NCI-H748 treated with DMSO at 0.1 percent for 48 hours (cell line): ENCODE data around the gene CENPX.

Source experiments
- DNase-seq: peaks from one replicate; lab custom pipeline; 2025; lab: John Stamatoyannopoulos, UW

CENPX gene

DNA sequence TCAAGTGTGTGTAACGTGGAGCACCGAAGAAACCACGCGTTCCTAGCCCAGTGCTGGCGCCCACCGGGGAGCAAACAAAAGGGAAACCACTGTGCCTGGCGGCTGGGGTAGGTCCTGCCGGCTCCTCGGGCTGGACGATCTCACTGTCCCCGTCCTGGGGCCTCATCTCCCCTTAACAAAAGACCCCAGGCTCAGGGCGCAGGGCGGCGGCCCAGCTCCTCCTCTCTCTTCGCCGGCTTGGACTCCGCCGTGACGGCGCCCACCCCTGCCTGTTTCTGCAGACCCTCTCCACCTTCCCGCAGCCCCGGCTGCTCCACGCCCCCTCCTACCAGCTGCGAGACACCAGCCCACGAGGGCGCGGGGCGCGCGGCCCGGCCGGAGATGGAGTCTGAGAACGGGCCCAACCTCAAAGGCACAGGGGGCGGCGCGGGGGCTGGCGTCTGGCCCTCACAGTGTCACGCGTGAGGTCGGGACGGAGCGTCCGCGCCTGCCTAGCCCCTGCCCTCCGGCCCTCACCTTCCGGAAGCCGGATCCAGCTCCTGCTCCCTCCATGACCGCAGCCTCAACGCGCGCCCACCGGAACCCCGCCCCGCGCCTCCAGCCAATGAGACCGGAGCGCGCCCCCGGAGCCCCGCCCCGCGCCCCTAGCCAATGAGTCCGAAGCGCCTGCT is at the start of gene CENPX:
Gene CENPX, minus strand, starts transcription at position 569 of the 671 bp plus-strand sequence. Its CDS starts 17 bp downstream, at position 552.
- no peak for DNase-seq

GRCh38 chr17:82070611-82071010 is 47.9 kb upstream of the CENPX start:
- DNase-seq, result no peak

- no peak for DNase-seq
Observed at GRCh38 chr17:82065638-82066303, 43.1 kb upstream of the CENPX start, which contains the start of gene DUS1L. DUS1L (minus strand) TSS chr17:82065804; CDS start chr17:82065059, 745 bp downstream.

- no peak for DNase-seq
Observed at GRCh38 chr17:82065193-82065637, 42.5 kb upstream of the CENPX start.

GRCh38 chr17:82064433-82065192 is 41.9 kb upstream of the CENPX start:
- no peak for DNase-seq

GRCh38 chr17:82063424-82064415 is 41.0 kb upstream of the CENPX start:
- no peak for DNase-seq

GRCh38 chr17:82062984-82063368 is 40.3 kb upstream of the CENPX start:
- no peak for DNase-seq

GRCh38 chr17:82062076-82062983 is 39.7 kb upstream of the CENPX start:
- DNase-seq, result no peak

DNA sequence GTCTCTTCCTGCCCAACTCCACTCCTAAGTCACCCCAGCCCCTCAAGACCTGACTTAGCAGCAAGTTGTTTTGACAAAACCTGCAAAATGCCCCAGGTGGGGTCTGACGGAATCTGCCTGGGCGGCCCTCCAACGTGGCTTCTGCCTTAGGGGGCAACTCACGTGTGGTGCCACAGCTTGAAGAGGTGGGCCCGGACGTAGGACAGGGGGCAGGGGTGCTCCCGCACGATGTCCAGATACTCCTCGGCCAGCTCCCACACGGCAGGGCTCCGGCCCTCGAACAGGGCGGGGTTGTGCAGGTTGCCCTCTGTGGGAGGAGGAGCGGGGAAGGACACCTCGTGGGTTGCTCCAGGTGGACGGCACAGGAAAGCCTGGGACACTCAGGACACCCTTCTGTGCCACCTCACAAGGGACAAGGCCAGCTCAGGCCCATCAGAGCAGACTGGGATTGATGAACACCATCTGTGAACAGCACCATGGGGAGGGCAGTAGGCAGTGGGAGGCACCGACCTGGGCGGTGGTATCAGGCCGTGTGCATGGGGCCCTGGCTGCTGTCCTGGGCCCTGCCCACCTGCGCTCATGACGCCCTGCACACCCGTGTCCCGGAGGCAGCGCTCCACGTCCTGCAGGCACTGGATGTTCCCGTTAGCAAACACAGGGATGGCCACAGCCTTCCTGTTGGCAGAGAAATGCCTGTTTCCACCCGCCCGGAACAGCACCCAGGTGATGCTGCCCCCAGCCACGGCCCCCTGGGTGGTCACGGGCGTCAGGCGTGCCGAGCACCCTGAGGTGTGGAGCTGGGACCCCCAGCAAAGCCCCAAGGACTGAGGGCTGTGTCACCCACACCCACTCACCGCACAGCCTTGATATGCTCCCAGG is 38.6 kb upstream of the CENPX start:
- no peak for DNase-seq

GRCh38 chr17:82060614-82061013 is 37.9 kb upstream of the CENPX start:
- DNase-seq, result no peak

DNA sequence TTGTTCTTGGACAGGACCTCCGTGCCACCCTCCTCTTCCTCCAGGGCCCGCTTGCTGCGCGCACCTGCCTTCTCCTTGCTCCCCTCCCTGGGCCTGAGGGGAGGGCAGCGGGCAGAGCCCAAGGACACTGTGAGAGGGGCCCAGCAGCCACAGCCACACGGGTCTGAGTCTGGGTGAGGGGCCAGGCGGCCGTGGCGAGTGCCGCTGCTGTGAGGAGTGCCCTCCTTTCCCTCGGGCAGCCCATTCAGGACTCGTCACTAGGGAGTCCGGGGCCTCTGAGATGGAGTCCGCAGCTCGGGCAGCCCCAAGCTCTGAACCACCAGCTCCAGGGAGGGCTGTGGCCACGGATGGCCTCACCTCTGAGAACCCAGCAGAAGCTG is 37.3 kb upstream of the CENPX start:
- DNase-seq, result no peak

DNA sequence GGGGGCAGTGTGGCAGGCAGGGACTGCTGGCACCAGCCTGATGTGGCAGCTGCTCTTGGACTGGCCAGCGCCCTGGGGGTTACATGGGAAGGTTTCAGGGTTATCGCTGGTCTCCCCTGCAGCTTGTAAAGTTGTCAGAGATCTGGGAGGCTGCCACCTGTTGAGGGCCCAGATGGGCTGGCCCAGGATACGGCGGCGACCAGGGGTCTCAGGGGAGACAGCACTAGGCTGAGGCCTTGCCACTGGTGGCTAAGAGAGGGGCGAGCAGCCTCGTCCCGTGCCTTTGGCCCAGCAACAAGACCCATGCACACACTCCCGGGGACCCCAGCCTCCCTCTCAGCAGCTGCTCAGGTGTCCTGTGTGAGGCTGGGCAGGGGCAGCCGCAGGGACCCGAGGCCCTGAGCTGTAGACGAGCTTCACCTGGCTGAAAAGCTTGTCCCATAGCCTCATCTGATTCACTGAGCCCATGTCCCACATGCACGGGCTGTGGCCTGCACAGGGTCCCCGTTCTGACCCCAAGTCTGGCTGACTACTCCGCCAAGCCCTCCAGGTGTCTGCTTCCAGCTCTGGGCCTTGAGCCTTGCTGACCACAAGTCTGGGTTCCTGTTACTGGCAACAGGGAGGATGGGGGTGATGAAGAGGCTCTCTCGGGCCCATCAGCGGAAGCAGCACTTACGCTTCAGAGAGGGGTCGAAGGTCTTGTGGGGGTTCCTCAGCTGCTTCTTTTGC is 36.8 kb upstream of the CENPX start:
- no peak for DNase-seq

GRCh38 chr17:82058855-82059249 is 36.2 kb upstream of the CENPX start:
- no peak for DNase-seq

DNA sequence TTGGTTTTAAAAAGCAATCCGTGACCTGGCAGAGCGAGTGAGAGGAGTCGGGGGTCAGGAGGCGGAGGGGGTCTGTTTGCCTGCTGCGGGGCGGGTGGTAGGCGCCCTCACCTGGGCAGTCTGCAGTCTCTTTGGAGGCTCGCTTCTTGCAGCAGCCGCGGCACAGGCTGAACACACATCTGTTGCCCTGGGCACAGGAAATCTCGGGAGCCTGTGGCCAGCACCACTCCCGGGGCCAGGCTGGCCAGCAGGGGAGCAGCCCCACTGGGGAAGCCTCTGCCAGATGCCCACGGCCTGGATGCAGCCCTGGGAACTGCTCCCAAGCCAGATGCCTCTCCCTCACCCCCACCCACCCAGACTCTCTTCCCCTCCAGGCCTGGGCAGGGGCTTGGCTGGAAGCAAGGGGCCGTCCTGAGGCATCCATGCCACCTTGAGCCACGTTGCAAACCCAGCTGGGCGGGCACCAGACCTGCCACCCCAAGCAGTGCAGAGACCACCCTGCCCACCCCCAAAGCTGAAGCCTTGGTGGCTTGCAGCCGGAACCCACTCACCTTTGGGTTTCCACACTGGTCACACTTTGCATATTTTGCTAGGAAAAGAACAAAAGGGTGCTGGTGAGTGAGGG is 35.7 kb upstream of the CENPX start:
- no peak for DNase-seq

DNA sequence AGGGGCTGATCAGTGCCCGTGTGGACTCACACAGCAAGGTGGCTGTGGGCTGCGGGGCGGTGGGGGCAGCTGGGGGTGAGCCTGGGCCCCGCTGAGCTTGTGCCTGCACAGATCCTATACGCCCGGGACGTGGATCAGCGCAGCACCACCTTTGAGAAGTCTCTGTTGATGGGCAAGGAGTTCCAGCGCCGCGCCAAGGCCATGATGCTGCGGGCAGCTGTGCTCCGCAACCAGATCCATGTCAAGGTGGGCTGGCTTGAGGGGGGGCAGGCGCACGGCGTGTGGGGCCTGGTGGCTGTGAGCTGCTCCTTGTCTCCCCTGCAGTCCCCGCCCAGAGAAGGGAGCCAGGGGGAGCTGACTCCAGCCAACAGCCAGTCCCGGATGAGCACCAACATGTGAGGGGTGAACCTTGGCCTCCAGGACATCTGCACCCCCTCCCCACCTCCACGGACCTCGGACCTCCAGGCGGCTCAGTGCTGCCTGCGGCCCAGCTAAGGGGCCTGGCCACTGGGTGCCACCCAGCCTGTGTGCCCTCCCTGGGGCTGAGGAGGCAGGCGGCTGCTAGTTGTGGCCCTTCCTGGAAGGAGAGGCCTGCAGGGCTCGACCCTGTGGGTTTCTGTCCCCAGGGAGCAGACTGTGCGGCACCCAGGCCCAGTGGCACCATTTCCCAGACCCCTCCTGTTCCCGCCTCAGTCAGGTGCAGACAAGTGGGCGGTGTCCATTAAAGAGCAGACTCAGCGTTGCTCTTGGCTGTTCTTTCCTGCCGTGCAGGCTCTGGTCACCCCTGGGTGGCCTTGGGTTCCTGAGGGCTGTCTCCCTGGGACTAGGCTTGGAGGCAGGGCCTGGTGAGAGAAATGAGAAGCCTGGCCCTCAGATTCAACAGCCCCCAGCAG is 34.3 kb upstream of the CENPX start:
- DNase-seq, result no peak

GRCh38 chr17:82055965-82056728 is 33.5 kb upstream of the CENPX start:
- DNase-seq, result no peak
